Panc1 (cell line): Measurements from ENCODE around the gene SFTA2. TPM values are rescaled to one million over a fixed set of nuclear protein-coding genes. Genes with fewer than 3 reads are reported as not detected.
"Not testable (repeated sequence)": the region's sequence is repeated elsewhere in the genome, so short reads cannot be mapped to it uniquely, and the experiment has no call there.

Experiments
- ATAC-seq: fragments of 200-7000 bp; cut with Tn5 transposase; 2 replicates; pipeline ENCODE4 v1.9.1; 2020; ENCODE audit warnings: mild to moderate bottlenecking, moderate library complexity
- BruUV-seq: library from RNA; stranded (reverse); fragments of 400-500 nt; replicated peaks from 2 replicates; lab custom pipeline; 2021; lab: Mats Ljungman, UMichigan
- CTCF ChIA-PET: fragments of 300-600 bp; sonication (Branson Sonifier 250); formaldehyde crosslinking; loops from one replicate; lab custom pipeline; 2022; ENCODE audit warnings: antibody characterized with exemption; lab: Charles Lee
- POLR2A ChIA-PET: fragments of 300-600 bp; sonication (Branson Sonifier 250); formaldehyde crosslinking; loops from one replicate; lab custom pipeline; 2022; ENCODE audit warnings: antibody characterized with exemption; lab: Charles Lee
- DNase-seq: peaks from one replicate; pipeline ENCODE4 v3.0.0-alpha.2; 2010; ENCODE audit warnings: low read depth, low spot score
- H3K27ac ChIP-seq: 2 replicates; pipeline ENCODE4 v1.5.1; 2011; ENCODE audit warnings: mild to moderate bottlenecking, low read length, inconsistent platforms
- H3K27me3 ChIP-seq: fragments of 200-500 bp; sonication (Bioruptor generic); 2 replicates; pipeline ENCODE4 v1.6.0; 2014; ENCODE audit warnings: low read length, inconsistent platforms; ENCODE audit not compliant: control insufficient read depth, insufficient read depth
- H3K36me3 ChIP-seq: fragments of 200-500 bp; sonication (Bioruptor generic); 2 replicates; pipeline ENCODE4 v1.5.1; 2014; ENCODE audit warnings: inconsistent platforms, mild to moderate bottlenecking, low read length, moderate library complexity; ENCODE audit not compliant: control insufficient read depth, insufficient read depth
- H3K4me1 ChIP-seq: 2 replicates; pipeline ENCODE4 v1.5.1; 2011; ENCODE audit warnings: inconsistent platforms, mild to moderate bottlenecking, low read length, moderate library complexity; ENCODE audit not compliant: control insufficient read depth, insufficient read depth
- H3K4me3 ChIP-seq, 2 experiments: 2 replicates each; pipeline ENCODE4 v1.5.1; 2011 to 2012; ENCODE audit warnings: low read depth in 2 of 2, low read length in 2 of 2, mild to moderate bottlenecking in 2 of 2, inconsistent platforms in 1 of 2, moderate library complexity in 1 of 2
- H3K9me3 ChIP-seq: fragments of 200-500 bp; sonication (Bioruptor generic); 2 replicates; pipeline ENCODE4 v1.5.1; 2014; ENCODE audit warnings: low read depth, mild to moderate bottlenecking, inconsistent platforms, low read length, moderate library complexity; ENCODE audit not compliant: control insufficient read depth, insufficient read depth
- CTCF ChIP-seq: fragments of 450-650 bp; IDR thresholded peaks from 2 replicates; pipeline ENCODE4 v1.5.1; 2017; ENCODE audit warnings: mild to moderate bottlenecking
- POLR2AphosphoS5 ChIP-seq: IDR thresholded peaks from 2 replicates; pipeline ENCODE4 v1.6.1; 2012; ENCODE audit warnings: mild to moderate bottlenecking, low read depth, low read length, moderate library complexity
- REST ChIP-seq, 2 experiments: IDR thresholded peaks; 2 replicates each; pipeline ENCODE4 v1.6.1; 2011 to 2012; ENCODE audit warnings: low read depth in 2 of 2, control low read depth in 1 of 2, low read length in 1 of 2, mild to moderate bottlenecking in 1 of 2, moderate library complexity in 1 of 2; ENCODE audit not compliant: insufficient read depth in 1 of 2
- SIN3A ChIP-seq: IDR thresholded peaks from 2 replicates; pipeline ENCODE4 v1.6.1; 2012; ENCODE audit warnings: low read depth, mild to moderate bottlenecking, low read length, moderate library complexity, borderline replicate concordance; ENCODE audit not compliant: insufficient read depth
- TCF7L2 ChIP-seq: IDR thresholded peaks from 2 replicates; pipeline ENCODE4 v1.6.1; 2011; ENCODE audit warnings: mild to moderate bottlenecking, low read depth, low read length, inconsistent platforms
- in situ Hi-C: cut with HindIII; loops from 2 replicates; pipeline ENCODE4 v1.10.0; 2016; ENCODE audit warnings: low sequenced_read_pairs, low pct_unique_long_range_greater_than_20kb
- intact Hi-C: fragments of 100-400 bp; cut with micrococcal nuclease; formaldehyde crosslinking; loops from one replicate; pipeline ENCODE4 v1.10.0; 2022; ENCODE audit not compliant: unreplicated experiment
- total RNA-seq: library from RNA; stranded (reverse); gene quantifications from one replicate; pipeline ENCODE4 v1.2.1, GENCODE V29; 2021; ENCODE audit not compliant: unreplicated experiment

SFTA2 gene
- total RNA-seq, 1 experiment from 2014 or later = not detected

GRCh38 chr6:30970946-30971345, 39.0 kb upstream of the SFTA2 start:
- intact Hi-C loops (no loop called here), in situ Hi-C loops (no loop called here)
- POLR2A ChIA-PET = no interaction called here
- TF ChIP-seq POLR2AphosphoS5 (no peak), REST (IDR thresholded peaks at IDR 0.05; ENCODE audit: insufficient read depth in 1 of 2, low read depth in 2 of 2, low read length in 1 of 2) (no peak), TCF7L2 (no peak), CTCF (no peak), SIN3A (no peak)
- Histone ChIP-seq H3K36me3 (no peaks in the 10 kb centered on the region), H3K4me1 (no peaks in the 10 kb centered on the region), H3K4me3 (no peak overlapping the region), H3K9me3 (no peaks in the 10 kb centered on the region), H3K27ac (no peak overlapping the region), H3K27me3 (no peaks in the 10 kb centered on the region; the same call in 1 of the 2 replicates)
- CTCF ChIA-PET = no interaction called here
- DNase-seq (no peak), ATAC-seq (no peak)
- no TSS peak for BruUV-seq

- H3K27me3 ChIP-seq, ATAC-seq, H3K9me3 ChIP-seq, BruUV-seq, DNase-seq, H3K27ac ChIP-seq, H3K4me3 ChIP-seq, H3K36me3 ChIP-seq, CTCF ChIA-PET, in situ Hi-C loops, intact Hi-C loops, H3K4me1 ChIP-seq, POLR2A ChIA-PET: not testable (repeated sequence)
Measured at GRCh38 chr6:30969171-30969570, 37.2 kb upstream of the SFTA2 start.

- intact Hi-C loops = no loop called here
- CTCF ChIA-PET = no interaction called here
- TF ChIP-seq POLR2AphosphoS5 = no peak
- no peak for TF ChIP-seq TCF7L2
- no peak for TF ChIP-seq CTCF
- TF ChIP-seq SIN3A = no peak
Measured at GRCh38 chr6:30966154-30966553, 34.2 kb upstream of the SFTA2 start.

More at GRCh38 chr6:30966154-30966553, 34.2 kb upstream of the SFTA2 start:
- Histone ChIP-seq H3K27me3 (no peaks in the 10 kb centered on the region), H3K4me3 (no peak overlapping the region), H3K36me3 (no peaks in the 10 kb centered on the region), H3K27ac (no peak overlapping the region), H3K4me1 (no peaks in the 10 kb centered on the region), H3K9me3 (no peaks in the 10 kb centered on the region)
- no peak for ATAC-seq
- no TSS peak for BruUV-seq
- DNase-seq = no peak
- in situ Hi-C loops = no loop called here
- POLR2A ChIA-PET = no interaction called here
